Measurements from ENCODE around the gene ASB1. TPM values are rescaled to one million over a fixed set of nuclear protein-coding genes. Genes with fewer than 3 reads are reported as not detected.

Gene ASB1
- total RNA-seq, 1 donor: 21.2 TPM

DNA sequence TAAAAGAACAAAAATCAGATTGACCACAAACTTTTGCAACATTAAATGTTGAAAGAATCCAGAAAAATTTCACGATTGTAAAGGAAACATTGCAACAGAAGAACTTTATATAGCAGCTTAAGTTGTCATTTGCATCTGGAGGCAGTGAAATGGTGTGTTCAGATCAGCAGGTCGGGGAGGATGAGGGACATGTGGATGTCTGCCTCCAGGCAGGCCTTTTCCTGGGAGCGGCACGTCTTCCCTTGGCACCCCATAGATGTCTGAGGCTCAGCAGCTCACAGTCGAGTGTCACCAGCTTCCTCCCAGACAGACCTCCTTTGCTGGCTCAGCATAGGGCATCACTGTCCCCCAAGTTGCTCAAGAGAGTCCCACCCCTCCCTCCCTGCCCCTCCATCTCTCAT is 44.3 kb upstream of the ASB1 start:
- H3K4me3 ChIP-seq (ENCODE audit: low read depth, low read length): no peak overlapping the region
- DNase-seq (ENCODE audit: low read depth): peak; percentile 30
- TF ChIP-seq, protein P1, sequence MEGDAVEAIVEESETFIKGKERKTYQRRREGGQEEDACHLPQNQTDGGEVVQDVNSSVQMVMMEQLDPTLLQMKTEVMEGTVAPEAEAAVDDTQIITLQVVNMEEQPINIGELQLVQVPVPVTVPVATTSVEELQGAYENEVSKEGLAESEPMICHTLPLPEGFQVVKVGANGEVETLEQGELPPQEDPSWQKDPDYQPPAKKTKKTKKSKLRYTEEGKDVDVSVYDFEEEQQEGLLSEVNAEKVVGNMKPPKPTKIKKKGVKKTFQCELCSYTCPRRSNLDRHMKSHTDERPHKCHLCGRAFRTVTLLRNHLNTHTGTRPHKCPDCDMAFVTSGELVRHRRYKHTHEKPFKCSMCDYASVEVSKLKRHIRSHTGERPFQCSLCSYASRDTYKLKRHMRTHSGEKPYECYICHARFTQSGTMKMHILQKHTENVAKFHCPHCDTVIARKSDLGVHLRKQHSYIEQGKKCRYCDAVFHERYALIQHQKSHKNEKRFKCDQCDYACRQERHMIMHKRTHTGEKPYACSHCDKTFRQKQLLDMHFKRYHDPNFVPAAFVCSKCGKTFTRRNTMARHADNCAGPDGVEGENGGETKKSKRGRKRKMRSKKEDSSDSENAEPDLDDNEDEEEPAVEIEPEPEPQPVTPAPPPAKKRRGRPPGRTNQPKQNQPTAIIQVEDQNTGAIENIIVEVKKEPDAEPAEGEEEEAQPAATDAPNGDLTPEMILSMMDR (IDR thresholded peaks at IDR 0.05; ENCODE audit: insufficient read depth, low read depth, low read length): no peak

DNA sequence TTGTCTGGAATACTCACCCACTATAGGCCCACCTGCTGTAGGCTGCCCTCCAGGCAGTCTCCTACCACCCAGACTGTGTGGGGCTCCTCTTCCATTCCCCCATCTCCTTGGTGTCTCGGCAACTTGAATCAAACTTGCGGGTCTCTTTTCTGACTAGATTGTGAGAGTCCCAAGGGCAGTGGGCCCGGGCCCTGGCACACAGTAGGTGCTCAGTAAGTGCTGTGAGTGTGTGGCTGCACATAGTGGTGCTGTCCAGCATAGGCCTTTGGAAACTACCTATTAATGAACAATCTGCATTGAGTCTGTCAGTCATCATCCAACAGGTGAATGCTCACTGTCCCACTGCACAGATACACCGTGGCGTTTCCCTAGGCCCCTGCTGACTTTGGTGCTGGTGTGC is 43.6 kb upstream of the ASB1 start:
- no peak for DNase-seq (ENCODE audit: low read depth)
- no peak overlapping the region for H3K4me3 ChIP-seq (ENCODE audit: low read depth, low read length)

GRCh38 chr2:238383743-238384380 is 42.9 kb upstream of the ASB1 start:
- H3K4me3 ChIP-seq (ENCODE audit: low read depth, low read length): no peak overlapping the region
- no peak for DNase-seq (ENCODE audit: low read depth)
- TF ChIP-seq, protein P1 (IDR thresholded peaks at IDR 0.05; ENCODE audit: insufficient read depth, low read depth, low read length): no peak

More for the DNA sequence above, 43.6 kb upstream of the ASB1 start:
- TF ChIP-seq, protein P1 (IDR thresholded peaks at IDR 0.05; ENCODE audit: insufficient read depth, low read depth, low read length): no peak

DNA sequence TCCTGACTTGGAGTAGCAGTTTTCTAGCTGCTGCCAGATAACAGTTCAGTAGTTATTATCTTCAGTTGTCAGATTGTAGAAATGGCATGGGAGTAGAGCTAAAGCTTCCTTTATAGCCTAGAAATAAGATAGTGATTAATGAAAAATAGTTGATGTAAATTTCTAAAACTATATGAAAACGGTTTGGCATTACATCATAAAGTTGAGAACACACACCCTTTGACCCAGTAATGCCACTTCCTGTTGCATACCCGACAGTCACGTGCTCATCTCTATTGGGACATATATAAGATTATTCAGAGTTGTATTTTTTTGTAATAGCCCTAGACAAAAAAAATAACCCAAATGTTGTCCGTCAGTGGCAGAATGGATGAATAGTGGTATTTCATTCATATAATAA is 39.4 kb upstream of the ASB1 start:
- TF ChIP-seq, protein P1 (IDR thresholded peaks at IDR 0.05; ENCODE audit: insufficient read depth, low read depth, low read length): no peak
- H3K4me3 ChIP-seq (ENCODE audit: low read depth, low read length): no peak overlapping the region
- peak; percentile 39 for DNase-seq (ENCODE audit: low read depth)

DNA sequence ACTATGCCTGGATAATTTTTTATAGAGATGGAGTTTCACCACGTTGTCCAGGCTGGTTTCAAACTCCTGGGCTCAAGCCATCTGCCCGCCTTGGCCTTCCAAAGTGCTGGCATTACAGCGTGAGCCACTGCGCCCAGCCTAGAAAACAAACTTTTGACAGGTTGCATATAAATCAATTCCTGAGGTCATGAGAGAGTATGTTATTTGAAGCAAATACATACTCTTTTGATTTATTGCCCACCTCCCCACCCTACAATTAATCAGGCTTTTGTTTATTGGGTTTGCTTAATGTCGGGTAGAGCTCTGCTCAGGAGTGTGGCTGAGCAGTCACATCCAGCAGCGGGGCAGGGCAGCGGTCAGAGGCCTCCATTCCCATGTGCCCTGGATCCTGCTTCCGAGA is 37.9 kb upstream of the ASB1 start:
- H3K4me3 ChIP-seq (ENCODE audit: low read depth, low read length): no peak overlapping the region
- TF ChIP-seq, protein P1 (IDR thresholded peaks at IDR 0.05; ENCODE audit: insufficient read depth, low read depth, low read length): no peak
- no peak for DNase-seq (ENCODE audit: low read depth)

- TF ChIP-seq, protein P1 (IDR thresholded peaks at IDR 0.05; ENCODE audit: insufficient read depth, low read depth, low read length): no peak
- DNase-seq (ENCODE audit: low read depth): no peak
Observed at GRCh38 chr2:238389988-238390589, 36.6 kb upstream of the ASB1 start.

More at GRCh38 chr2:238389988-238390589, 36.6 kb upstream of the ASB1 start:
- H3K4me3 ChIP-seq (ENCODE audit: low read depth, low read length): no peak overlapping the region

All from fibroblast of villous mesenchyme (primary cell).